ENCODE measurements around the gene S1PR3.

DNA sequence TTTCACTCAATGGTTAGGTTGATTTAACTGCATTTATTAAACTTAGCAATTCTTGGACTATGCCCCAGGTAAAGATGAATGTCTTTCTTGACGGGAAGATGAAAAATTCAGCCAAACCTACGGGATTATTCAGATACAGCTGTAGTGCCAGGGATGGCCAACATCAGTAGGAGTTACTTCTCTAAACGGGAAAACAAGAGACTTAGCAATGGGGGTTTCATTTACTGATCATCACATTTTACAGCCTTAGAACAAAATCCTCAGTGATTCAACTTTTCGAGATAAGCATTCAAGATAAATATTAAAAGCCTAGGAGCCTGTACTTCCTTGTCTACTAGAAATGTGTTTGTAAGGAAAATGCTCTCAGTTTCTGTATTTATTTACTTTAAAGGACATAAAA is 46.1 kb downstream of the S1PR3 start:
- no peak for TF ChIP-seq EZH2 (IDR thresholded peaks at IDR 0.05; ENCODE audit: low read length, unreplicated experiment)
- TF ChIP-seq, protein P1, sequence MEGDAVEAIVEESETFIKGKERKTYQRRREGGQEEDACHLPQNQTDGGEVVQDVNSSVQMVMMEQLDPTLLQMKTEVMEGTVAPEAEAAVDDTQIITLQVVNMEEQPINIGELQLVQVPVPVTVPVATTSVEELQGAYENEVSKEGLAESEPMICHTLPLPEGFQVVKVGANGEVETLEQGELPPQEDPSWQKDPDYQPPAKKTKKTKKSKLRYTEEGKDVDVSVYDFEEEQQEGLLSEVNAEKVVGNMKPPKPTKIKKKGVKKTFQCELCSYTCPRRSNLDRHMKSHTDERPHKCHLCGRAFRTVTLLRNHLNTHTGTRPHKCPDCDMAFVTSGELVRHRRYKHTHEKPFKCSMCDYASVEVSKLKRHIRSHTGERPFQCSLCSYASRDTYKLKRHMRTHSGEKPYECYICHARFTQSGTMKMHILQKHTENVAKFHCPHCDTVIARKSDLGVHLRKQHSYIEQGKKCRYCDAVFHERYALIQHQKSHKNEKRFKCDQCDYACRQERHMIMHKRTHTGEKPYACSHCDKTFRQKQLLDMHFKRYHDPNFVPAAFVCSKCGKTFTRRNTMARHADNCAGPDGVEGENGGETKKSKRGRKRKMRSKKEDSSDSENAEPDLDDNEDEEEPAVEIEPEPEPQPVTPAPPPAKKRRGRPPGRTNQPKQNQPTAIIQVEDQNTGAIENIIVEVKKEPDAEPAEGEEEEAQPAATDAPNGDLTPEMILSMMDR (conservative IDR thresholded peaks at IDR 0.05; ENCODE audit: low read depth, low read length): no peak
